ENCODE data around the gene RNF151. TPM values are rescaled to one million over a fixed set of nuclear protein-coding genes. Genes with fewer than 3 reads are reported as not detected.
A peak's percentile ranks its signal among the peaks of the same experiment; 100 is the strongest.

Gene RNF151
- total and polyA plus RNA-seq, 2 of the 13 experiments (the other 11 are each of a cell fraction or from before 2014, with no cell fraction given) = not detected

DNA sequence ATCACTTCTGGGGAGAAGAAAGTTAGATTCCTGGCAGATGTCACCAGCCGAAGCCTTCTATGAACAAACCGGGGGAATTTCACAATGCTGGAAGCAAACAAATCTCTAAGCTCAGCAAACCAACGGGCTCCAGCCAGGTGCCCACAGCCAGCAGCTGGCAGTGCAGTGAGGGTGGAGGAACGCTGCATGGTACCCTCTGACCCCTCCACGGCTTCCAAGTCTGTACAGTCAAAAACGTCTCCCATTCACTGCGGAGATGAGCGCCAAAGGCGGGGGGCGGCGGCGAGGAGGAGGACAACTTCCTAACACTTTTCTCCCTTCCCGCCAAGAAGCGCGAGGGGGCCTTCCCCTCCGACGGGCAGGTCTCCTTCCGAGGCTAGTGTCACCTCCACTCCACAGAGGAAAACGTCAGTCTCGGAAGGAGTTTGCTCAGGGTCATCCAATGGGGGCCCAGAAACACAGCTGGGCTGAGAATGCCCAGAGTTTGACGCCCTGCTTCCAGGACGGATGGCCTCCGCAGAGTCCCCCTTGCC is 42.0 kb downstream of the RNF151 start (continued):
- TF ChIP-seq, protein P1, sequence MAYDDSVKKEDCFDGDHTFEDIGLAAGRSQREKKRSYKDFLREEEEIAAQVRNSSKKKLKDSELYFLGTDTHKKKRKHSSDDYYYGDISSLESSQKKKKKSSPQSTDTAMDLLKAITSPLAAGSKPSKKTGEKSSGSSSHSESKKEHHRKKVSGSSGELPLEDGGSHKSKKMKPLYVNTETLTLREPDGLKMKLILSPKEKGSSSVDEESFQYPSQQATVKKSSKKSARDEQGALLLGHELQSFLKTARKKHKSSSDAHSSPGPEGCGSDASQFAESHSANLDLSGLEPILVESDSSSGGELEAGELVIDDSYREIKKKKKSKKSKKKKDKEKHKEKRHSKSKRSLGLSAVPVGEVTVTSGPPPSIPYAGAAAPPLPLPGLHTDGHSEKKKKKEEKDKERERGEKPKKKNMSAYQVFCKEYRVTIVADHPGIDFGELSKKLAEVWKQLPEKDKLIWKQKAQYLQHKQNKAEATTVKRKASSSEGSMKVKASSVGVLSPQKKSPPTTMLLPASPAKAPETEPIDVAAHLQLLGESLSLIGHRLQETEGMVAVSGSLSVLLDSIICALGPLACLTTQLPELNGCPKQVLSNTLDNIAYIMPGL (CRISPR knock-in tag; IDR thresholded peaks at IDR 0.05; ENCODE audit: borderline replicate concordance in 1 of 2, low read depth in 1 of 2) = peak in 1 of 2 experiments; percentile 18; a peak in 1 of 4 replicates
- TF ChIP-seq CEBPG (CRISPR knock-in tag; IDR thresholded peaks at IDR 0.05) = peak; percentile 44
- no peak for TF ChIP-seq FOSL1 (CRISPR knock-in tag; IDR thresholded peaks at IDR 0.05; ENCODE audit: borderline replicate concordance)
- TF ChIP-seq IKZF4 (CRISPR knock-in tag; IDR thresholded peaks at IDR 0.05; ENCODE audit: borderline replicate concordance, low read depth, not compliant biosample characterization) = no peak
- peak; percentile 80 for TF ChIP-seq BCL6 (CRISPR knock-in tag; IDR thresholded peaks at IDR 0.05)
- TF ChIP-seq, protein P2, sequence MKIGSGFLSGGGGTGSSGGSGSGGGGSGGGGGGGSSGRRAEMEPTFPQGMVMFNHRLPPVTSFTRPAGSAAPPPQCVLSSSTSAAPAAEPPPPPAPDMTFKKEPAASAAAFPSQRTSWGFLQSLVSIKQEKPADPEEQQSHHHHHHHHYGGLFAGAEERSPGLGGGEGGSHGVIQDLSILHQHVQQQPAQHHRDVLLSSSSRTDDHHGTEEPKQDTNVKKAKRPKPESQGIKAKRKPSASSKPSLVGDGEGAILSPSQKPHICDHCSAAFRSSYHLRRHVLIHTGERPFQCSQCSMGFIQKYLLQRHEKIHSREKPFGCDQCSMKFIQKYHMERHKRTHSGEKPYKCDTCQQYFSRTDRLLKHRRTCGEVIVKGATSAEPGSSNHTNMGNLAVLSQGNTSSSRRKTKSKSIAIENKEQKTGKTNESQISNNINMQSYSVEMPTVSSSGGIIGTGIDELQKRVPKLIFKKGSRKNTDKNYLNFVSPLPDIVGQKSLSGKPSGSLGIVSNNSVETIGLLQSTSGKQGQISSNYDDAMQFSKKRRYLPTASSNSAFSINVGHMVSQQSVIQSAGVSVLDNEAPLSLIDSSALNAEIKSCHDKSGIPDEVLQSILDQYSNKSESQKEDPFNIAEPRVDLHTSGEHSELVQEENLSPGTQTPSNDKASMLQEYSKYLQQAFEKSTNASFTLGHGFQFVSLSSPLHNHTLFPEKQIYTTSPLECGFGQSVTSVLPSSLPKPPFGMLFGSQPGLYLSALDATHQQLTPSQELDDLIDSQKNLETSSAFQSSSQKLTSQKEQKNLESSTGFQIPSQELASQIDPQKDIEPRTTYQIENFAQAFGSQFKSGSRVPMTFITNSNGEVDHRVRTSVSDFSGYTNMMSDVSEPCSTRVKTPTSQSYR (CRISPR knock-in tag; IDR thresholded peaks at IDR 0.05; ENCODE audit: borderline replicate concordance) = no peak
- no peak for TF ChIP-seq DNMT1 (CRISPR knock-in tag; IDR thresholded peaks at IDR 0.05)
- TF ChIP-seq GATAD2A (CRISPR knock-in tag; IDR thresholded peaks at IDR 0.05) = no peak
- TF ChIP-seq, protein P3, sequence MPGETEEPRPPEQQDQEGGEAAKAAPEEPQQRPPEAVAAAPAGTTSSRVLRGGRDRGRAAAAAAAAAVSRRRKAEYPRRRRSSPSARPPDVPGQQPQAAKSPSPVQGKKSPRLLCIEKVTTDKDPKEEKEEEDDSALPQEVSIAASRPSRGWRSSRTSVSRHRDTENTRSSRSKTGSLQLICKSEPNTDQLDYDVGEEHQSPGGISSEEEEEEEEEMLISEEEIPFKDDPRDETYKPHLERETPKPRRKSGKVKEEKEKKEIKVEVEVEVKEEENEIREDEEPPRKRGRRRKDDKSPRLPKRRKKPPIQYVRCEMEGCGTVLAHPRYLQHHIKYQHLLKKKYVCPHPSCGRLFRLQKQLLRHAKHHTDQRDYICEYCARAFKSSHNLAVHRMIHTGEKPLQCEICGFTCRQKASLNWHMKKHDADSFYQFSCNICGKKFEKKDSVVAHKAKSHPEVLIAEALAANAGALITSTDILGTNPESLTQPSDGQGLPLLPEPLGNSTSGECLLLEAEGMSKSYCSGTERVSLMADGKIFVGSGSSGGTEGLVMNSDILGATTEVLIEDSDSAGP (CRISPR knock-in tag; IDR thresholded peaks at IDR 0.05; ENCODE audit: borderline replicate concordance) = no peak
- TF ChIP-seq XBP1 (CRISPR knock-in tag; IDR thresholded peaks at IDR 0.05) = no peak
- TF ChIP-seq NCOA1 (CRISPR knock-in tag; IDR thresholded peaks at IDR 0.05) = no peak
- peak in 1 of 2 experiments; percentile 53; a peak in 2 of 4 replicates for TF ChIP-seq POLR2A (IDR thresholded peaks at IDR 0.05; ENCODE audit: insufficient read depth in 1 of 2, low read depth in 2 of 2, low read length in 2 of 2)
- TF ChIP-seq ARNT2 (CRISPR knock-in tag; IDR thresholded peaks at IDR 0.05; ENCODE audit: low read depth) = no peak
- no peak for TF ChIP-seq ZNF432 (CRISPR knock-in tag; IDR thresholded peaks at IDR 0.05; ENCODE audit: borderline replicate concordance)
- TF ChIP-seq ZNF879 (CRISPR knock-in tag; IDR thresholded peaks at IDR 0.05) = no peak
- TF ChIP-seq LCORL (IDR thresholded peaks at IDR 0.05) = no peak
- 0 out of 2 replicates have a peak, but pooled peaks have one; percentile 32 for TF ChIP-seq LCORL (CRISPR knock-in tag; IDR thresholded peaks at IDR 0.05)
- no peak for TF ChIP-seq KLF11 (CRISPR knock-in tag; IDR thresholded peaks at IDR 0.05)
- TF ChIP-seq POLR2AphosphoS5 (IDR thresholded peaks at IDR 0.05; ENCODE audit: low read depth, low read length) = no peak
- TF ChIP-seq ZNF674 (CRISPR knock-in tag; IDR thresholded peaks at IDR 0.05; ENCODE audit: low read depth) = no peak
- TF ChIP-seq ONECUT2 (CRISPR knock-in tag; IDR thresholded peaks at IDR 0.05) = no peak

Measured in HepG2 (cell line).